MCF 10A (cell line): ENCODE results near the gene HTRA3. TPM values are rescaled to one million over a fixed set of nuclear protein-coding genes. Genes with fewer than 3 reads are reported as not detected.

Experiments used
- BruUV-seq: library from RNA; stranded (reverse); fragments of 400-500 nt; replicated peaks from 2 replicates; lab custom pipeline; 2021; lab: Mats Ljungman, UMichigan
- CTCF ChIA-PET: fragments of 300-600 bp; sonication (Branson Sonifier 250); formaldehyde crosslinking; extraction: SDS; loops from one replicate; lab custom pipeline; 2021; ENCODE audit warnings: antibody characterized with exemption, inconsistent platforms; lab: Yijun Ruan, JAX
- POLR2A ChIA-PET: fragments of 300-600, 350-650 bp; sonication (Branson Sonifier 250); formaldehyde crosslinking; extraction: SDS; loops from one replicate; lab custom pipeline; 2020; ENCODE audit warnings: antibody characterized with exemption, inconsistent platforms; lab: Yijun Ruan, JAX
- DNase-seq: peaks from one replicate; pipeline ENCODE4 v3.0.0-alpha.2; 2018; ENCODE audit not compliant: unreplicated experiment
- H3K27ac Mint-ChIP-seq: one replicate; pipeline ENCODE4 v1.8.0; 2022; ENCODE audit warnings: mild to moderate bottlenecking, low read depth, mixed read lengths; ENCODE audit not compliant: unreplicated experiment
- H3K27me3 Mint-ChIP-seq: one replicate; pipeline ENCODE4 v1.8.0; 2022; ENCODE audit warnings: mixed read lengths; ENCODE audit not compliant: insufficient read depth, unreplicated experiment
- H3K36me3 Mint-ChIP-seq: one replicate; pipeline ENCODE4 v1.8.0; 2022; ENCODE audit warnings: mild to moderate bottlenecking, moderate library complexity, mixed read lengths; ENCODE audit not compliant: insufficient read depth, unreplicated experiment
- H3K4me1 Mint-ChIP-seq: one replicate; pipeline ENCODE4 v1.8.0; 2022; ENCODE audit warnings: mixed read lengths; ENCODE audit not compliant: insufficient read depth, unreplicated experiment
- H3K4me3 Mint-ChIP-seq: one replicate; pipeline ENCODE4 v1.8.0; 2022; ENCODE audit warnings: mild to moderate bottlenecking, moderate library complexity, mixed read lengths; ENCODE audit not compliant: unreplicated experiment
- H3K9me3 Mint-ChIP-seq: one replicate; pipeline ENCODE4 v1.8.0; 2022; ENCODE audit warnings: mixed read lengths; ENCODE audit not compliant: unreplicated experiment
- CTCF ChIP-seq: fragments of 200-600 bp; IDR thresholded peaks from one replicate; pipeline ENCODE4 v1.8.0; 2022; ENCODE audit warnings: antibody characterized with exemption, mild to moderate bottlenecking; ENCODE audit not compliant: unreplicated experiment
- intact Hi-C: fragments of 100-400 bp; cut with micrococcal nuclease; formaldehyde crosslinking; loops from 2 replicates; pipeline ENCODE4 v1.14.1; 2022
- total RNA-seq: library from RNA; stranded (reverse); gene quantifications from 2 replicates; pipeline ENCODE4 v1.2.3, GENCODE V29; 2022

Gene HTRA3
- total RNA-seq, 1 experiment from 2014 or later: not detected

- no peak for TF ChIP-seq CTCF
- POLR2A ChIA-PET: no interaction called here
- Mint-ChIP-seq H3K4me3 (no peak overlapping the region), H3K4me1 (peaks cover 17% of the 10 kb centered on the region), H3K36me3 (no peaks in the 10 kb centered on the region), H3K27ac (no peak overlapping the region), H3K27me3 (no peaks in the 10 kb centered on the region), H3K9me3 (no peaks in the 10 kb centered on the region)
- no TSS peak for BruUV-seq
- DNase-seq: no peak
- CTCF ChIA-PET: interaction anchor here (0.7 to 0.8 kb wide), 2 partner anchors 50 to 115 kb away, joined by 3 to 4 read pairs; no protein-coding TSS in a partner anchor
- intact Hi-C loops: no loop called here
These were observed 83.0 kb downstream of the HTRA3 start for GRCh38 chr4:8352368-8353157.

GRCh38 chr4:8353158-8353669 lies 83.7 kb downstream of the HTRA3 start:
- Mint-ChIP-seq H3K4me3 (no peak overlapping the region), H3K9me3 (no peaks in the 10 kb centered on the region), H3K27ac (no peak overlapping the region), H3K4me1 (peaks cover 17% of the 10 kb centered on the region), H3K27me3 (no peaks in the 10 kb centered on the region), H3K36me3 (no peaks in the 10 kb centered on the region)
- BruUV-seq: no TSS peak
- CTCF ChIA-PET: interaction anchor here (0.7 kb wide), 1 partner anchor 114 kb away, joined by 4 read pairs; no protein-coding TSS in a partner anchor
- intact Hi-C loops: no loop called here
- POLR2A ChIA-PET: no interaction called here
- TF ChIP-seq CTCF: no peak
- no peak for DNase-seq

GRCh38 chr4:8353912-8354453 lies 84.4 kb downstream of the HTRA3 start:
- Mint-ChIP-seq H3K9me3 (no peaks in the 10 kb centered on the region), H3K36me3 (no peaks in the 10 kb centered on the region), H3K4me3 (no peak overlapping the region), H3K27ac (no peak overlapping the region), H3K4me1 (peaks cover 17% of the 10 kb centered on the region), H3K27me3 (no peaks in the 10 kb centered on the region)
- TF ChIP-seq CTCF: no peak
- CTCF ChIA-PET: no interaction called here
- peak; percentile 17 for DNase-seq
- intact Hi-C loops: no loop called here
- BruUV-seq: no TSS peak
- POLR2A ChIA-PET: no interaction called here

GRCh38 chr4:8355306-8355705 lies 85.8 kb downstream of the HTRA3 start:
- peak; percentile 8 for DNase-seq
- Mint-ChIP-seq H3K36me3 (no peaks in the 10 kb centered on the region), H3K27ac (no peak overlapping the region), H3K9me3 (no peaks in the 10 kb centered on the region), H3K27me3 (no peaks in the 10 kb centered on the region), H3K4me1 (peaks cover 17% of the 10 kb centered on the region), H3K4me3 (no peak overlapping the region)
- no peak for TF ChIP-seq CTCF
- ChIA-PET CTCF (no interaction called here), POLR2A (interaction anchor here (0.7 kb wide), 1 partner anchor 1106 kb away, joined by 3 read pairs; no protein-coding TSS in a partner anchor)
- BruUV-seq: no TSS peak
- intact Hi-C loops: no loop called here
